Osteocyte (in vitro differentiated cells): Measurements from ENCODE around the gene PITPNC1. TPM values are rescaled to one million over a fixed set of nuclear protein-coding genes. Genes with fewer than 3 reads are reported as not detected.

ENCODE experiments used
- DNase-seq: peaks from one replicate; pipeline ENCODE4 v3.0.0; 2021; ENCODE audit warnings: mixed read lengths; ENCODE audit not compliant: unreplicated experiment; ENCODE audit errors: extremely low spot score
- H3K27ac Mint-ChIP-seq: one replicate; pipeline ENCODE4 v1.8.0; 2021; ENCODE audit warnings: mild to moderate bottlenecking, mixed read lengths; ENCODE audit not compliant: unreplicated experiment
- H3K27me3 Mint-ChIP-seq: one replicate; pipeline ENCODE4 v1.8.0; 2021; ENCODE audit warnings: mixed read lengths; ENCODE audit not compliant: unreplicated experiment
- H3K36me3 Mint-ChIP-seq: one replicate; pipeline ENCODE4 v1.8.0; 2021; ENCODE audit warnings: mixed read lengths; ENCODE audit not compliant: unreplicated experiment
- H3K4me1 Mint-ChIP-seq: one replicate; pipeline ENCODE4 v1.8.0; 2021; ENCODE audit warnings: mixed read lengths; ENCODE audit not compliant: unreplicated experiment
- H3K4me3 Mint-ChIP-seq: one replicate; pipeline ENCODE4 v1.8.0; 2021; ENCODE audit warnings: mild to moderate bottlenecking, moderate library complexity, mixed read lengths; ENCODE audit not compliant: unreplicated experiment
- H3K9me3 Mint-ChIP-seq: one replicate; pipeline ENCODE4 v1.8.0; 2021; ENCODE audit warnings: mixed read lengths; ENCODE audit not compliant: unreplicated experiment
- total RNA-seq: library from RNA; stranded (reverse); gene quantifications from 2 replicates; pipeline ENCODE4 v1.2.1, GENCODE V29; 2021
- TF ChIP-seq, protein P1 (sequence below): fragments of 200-600 bp; sonication (generic); IDR thresholded peaks from 2 replicates; pipeline ENCODE4 v1.5.0; 2021; ENCODE audit warnings: antibody characterized with exemption, mild to moderate bottlenecking, moderate library complexity

The PITPNC1 gene
- total RNA-seq, 1 donor from 2014 or later = 18.0 TPM

DNA sequence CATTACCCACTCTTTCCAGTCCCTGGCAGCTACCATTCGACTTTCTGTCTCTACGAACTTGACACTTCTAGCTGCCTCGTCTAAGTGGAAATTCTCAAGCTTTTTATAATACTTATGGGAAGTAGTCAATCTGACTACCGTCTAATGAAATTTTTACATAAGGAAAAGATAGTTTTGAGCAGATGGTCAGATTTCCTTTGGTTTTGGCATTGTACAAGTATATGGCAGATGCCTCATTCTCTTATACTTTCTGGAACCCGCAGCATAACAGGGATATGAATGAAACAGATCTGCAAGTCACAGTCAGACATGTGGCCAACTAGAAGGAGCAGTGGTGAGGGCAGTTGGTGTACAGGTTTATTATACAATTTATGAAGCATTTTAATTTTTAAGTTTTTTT lies 146.0 kb downstream of the PITPNC1 start:
- TF ChIP-seq, protein P1, sequence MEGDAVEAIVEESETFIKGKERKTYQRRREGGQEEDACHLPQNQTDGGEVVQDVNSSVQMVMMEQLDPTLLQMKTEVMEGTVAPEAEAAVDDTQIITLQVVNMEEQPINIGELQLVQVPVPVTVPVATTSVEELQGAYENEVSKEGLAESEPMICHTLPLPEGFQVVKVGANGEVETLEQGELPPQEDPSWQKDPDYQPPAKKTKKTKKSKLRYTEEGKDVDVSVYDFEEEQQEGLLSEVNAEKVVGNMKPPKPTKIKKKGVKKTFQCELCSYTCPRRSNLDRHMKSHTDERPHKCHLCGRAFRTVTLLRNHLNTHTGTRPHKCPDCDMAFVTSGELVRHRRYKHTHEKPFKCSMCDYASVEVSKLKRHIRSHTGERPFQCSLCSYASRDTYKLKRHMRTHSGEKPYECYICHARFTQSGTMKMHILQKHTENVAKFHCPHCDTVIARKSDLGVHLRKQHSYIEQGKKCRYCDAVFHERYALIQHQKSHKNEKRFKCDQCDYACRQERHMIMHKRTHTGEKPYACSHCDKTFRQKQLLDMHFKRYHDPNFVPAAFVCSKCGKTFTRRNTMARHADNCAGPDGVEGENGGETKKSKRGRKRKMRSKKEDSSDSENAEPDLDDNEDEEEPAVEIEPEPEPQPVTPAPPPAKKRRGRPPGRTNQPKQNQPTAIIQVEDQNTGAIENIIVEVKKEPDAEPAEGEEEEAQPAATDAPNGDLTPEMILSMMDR = no peak
- Mint-ChIP-seq H3K27me3 (no peaks in the 10 kb centered on the region), H3K36me3 (no peaks in the 10 kb centered on the region), H3K27ac (no peak overlapping the region), H3K4me3 (no peak overlapping the region), H3K9me3 (no peaks in the 10 kb centered on the region), H3K4me1 (peaks cover under 1% of the 10 kb centered on the region)
- DNase-seq = no peak

DNA sequence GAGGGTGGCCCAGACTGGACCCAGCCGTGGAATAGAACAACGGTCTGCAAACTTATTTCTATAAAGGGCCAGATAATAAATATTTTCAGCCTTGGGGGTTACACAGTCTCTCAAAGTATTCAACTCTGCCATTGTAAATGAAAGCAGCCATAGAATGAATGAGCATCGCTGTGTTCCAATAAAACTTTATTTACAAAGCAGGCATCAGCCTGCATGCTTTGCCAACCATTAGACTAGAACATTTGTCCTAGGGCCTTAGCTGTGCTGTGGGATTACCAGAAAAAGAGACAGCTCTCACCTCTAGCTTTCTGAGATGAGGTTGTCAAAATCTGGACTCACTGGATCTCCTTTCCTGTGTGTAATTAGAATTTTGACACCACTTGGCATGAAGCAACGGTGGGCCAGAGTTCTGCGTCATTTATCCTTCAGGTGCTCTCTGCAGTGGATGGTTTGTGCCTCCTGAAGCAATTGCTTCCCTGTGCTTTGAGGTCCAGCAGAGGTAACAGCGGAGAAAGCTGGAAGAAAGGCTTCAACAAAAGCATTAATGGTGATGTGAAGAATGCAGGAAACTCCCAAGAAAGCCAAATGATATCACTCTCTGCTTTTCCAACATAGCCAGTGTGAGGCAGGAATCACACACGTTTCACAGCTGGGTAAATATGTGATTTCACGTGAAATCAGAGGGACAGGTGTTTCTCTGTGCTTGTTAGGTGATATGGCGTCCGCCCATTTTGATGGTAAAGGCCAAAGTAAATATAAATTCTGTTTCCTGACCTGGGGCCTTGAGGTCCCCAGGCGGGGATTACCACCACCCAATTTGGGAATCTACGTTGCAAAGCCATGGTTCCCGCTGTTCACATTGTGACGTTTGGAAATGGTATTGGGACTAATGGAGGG lies 148.4 kb downstream of the PITPNC1 start:
- Mint-ChIP-seq H3K27ac (no peak overlapping the region), H3K4me3 (no peak overlapping the region), H3K27me3 (no peaks in the 10 kb centered on the region), H3K4me1 (peaks cover 15% of the 10 kb centered on the region), H3K9me3 (no peaks in the 10 kb centered on the region), H3K36me3 (no peaks in the 10 kb centered on the region)
- DNase-seq = no peak
- TF ChIP-seq, protein P1 = no peak

DNA sequence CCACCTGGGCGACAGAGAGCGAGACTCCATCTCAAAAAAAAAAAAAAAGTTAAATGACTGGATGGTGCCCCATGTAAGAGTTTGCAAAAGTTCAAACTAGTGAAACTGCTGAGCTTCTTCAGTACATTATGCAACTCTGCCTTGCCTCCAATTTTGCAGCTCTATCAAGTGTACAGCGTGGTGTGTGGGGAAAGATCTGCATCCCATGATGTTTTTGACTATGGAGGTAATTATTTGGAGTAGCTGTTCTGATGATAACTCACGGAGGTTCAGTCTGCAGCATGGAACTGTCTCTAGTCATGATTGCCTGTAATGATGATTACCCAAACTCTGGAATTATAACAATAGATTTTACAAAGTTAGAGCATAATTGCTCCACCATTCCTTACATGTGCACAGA lies 149.6 kb downstream of the PITPNC1 start:
- Mint-ChIP-seq H3K4me1 (peaks cover 15% of the 10 kb centered on the region), H3K27me3 (no peaks in the 10 kb centered on the region), H3K27ac (no peak overlapping the region), H3K4me3 (no peak overlapping the region), H3K36me3 (no peaks in the 10 kb centered on the region), H3K9me3 (no peaks in the 10 kb centered on the region)
- TF ChIP-seq, protein P1 = no peak
- DNase-seq = no peak

DNA sequence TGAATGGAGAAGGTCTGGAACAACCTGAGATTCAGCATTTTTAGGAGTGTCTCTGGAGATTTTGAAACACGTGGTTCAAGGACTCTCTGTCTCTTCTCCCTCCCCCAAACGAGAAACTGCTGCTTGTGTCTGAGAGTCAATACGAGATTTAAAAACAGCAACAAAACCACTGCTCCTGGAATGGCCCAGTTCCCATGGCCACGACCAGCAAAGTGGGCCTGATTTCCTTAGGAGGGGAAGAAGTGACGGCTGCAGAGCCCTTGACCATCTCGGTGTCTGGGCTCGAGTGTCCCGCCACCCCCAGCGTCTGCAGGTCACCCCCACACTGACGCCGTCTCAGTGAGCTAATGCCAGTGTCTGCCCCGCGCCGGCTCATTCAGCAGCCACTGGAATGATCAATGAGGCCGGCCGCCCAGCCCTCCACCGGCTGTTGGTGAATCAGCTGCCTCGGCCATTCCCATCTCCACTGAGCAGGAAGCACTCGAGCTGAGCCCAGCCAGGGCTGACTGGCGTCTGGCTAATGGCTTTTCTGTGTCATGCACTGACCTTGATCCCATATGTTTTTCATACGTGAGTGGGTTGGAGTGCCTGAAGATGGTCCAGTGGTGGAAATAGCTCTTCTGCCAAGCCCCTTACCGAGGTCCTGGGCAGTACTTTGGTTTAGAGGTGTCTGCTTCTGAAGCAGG lies 151.8 kb downstream of the PITPNC1 start:
- no peaks in the 10 kb centered on the region for H3K9me3 Mint-ChIP-seq
- peaks cover 2% of the 10 kb centered on the region for H3K36me3 Mint-ChIP-seq
- H3K4me3 Mint-ChIP-seq = peak overlapping the region; percentile 63
- H3K4me1 Mint-ChIP-seq = peaks cover 15% of the 10 kb centered on the region
- no peaks in the 10 kb centered on the region for H3K27me3 Mint-ChIP-seq
- DNase-seq = peak; percentile 87
- TF ChIP-seq, protein P1 = no peak
- peak overlapping the region; percentile 80 for H3K27ac Mint-ChIP-seq

DNA sequence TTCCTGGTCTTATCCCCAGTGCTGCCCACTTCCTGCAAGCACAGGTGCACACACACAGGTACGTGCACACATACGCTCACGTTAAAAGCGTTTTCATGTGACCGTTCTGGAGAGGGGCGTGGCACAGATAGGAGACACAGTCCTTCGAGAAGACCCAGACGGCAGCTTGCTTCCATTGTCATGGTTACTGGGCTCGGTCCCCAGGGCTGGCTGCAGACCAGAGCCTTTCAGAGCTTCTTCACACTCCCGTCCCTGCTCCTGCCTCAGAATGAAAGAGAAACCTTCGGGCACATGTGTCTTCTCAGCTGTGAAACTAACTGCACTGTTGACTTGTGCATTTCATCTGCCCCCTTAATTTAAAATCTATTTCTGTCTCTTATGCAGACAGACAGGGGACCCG lies 154.2 kb downstream of the PITPNC1 start:
- Mint-ChIP-seq H3K36me3 (peaks cover 5% of the 10 kb centered on the region), H3K27ac (no peak overlapping the region), H3K4me1 (peaks cover 15% of the 10 kb centered on the region), H3K4me3 (no peak overlapping the region), H3K9me3 (no peaks in the 10 kb centered on the region), H3K27me3 (no peaks in the 10 kb centered on the region)
- TF ChIP-seq, protein P1 = no peak
- DNase-seq = no peak
